Kidney capillary endothelial cell (primary cell): Measurements from ENCODE around the gene ADCY9.

Experiments
- DNase-seq: peaks from one replicate; pipeline ENCODE4 v3.0.0-alpha.2; 2018; ENCODE audit warnings: low spot score

The ADCY9 gene

GRCh38 chr16:4028144-4028543 is 88.1 kb downstream of the ADCY9 start:
- DNase-seq = no peak

- DNase-seq = no peak
These were observed 89.4 kb downstream of the ADCY9 start for GRCh38 chr16:4026854-4027253.

- no peak for DNase-seq
These were observed 90.8 kb downstream of the ADCY9 start for GRCh38 chr16:4025428-4025827.

- no peak for DNase-seq
These were observed 94.3 kb downstream of the ADCY9 start for GRCh38 chr16:4021916-4022315.

- no peak for DNase-seq
These were observed 95.0 kb downstream of the ADCY9 start for GRCh38 chr16:4021070-4021779.

DNA sequence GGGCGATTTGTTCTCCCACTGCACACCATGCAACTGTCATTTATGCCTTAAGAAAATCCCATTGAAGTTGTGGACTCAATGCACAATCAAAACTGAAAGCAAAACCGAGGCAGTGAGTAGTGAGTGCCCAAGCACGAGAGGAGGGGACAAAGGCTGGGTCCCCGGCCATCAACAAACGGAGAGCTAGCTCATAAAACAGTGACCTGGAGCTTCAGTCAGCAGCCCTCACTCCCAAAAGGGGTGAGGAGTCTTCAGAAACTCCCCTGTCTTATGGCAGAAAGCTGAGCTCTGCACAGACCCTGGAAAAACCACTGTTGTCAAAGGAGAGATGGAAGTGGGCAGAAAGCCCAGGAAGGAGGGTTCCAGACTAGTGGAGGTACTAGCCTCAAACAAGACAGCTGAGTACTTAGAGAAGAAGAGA is 96.9 kb downstream of the ADCY9 start:
- no peak for DNase-seq

DNA sequence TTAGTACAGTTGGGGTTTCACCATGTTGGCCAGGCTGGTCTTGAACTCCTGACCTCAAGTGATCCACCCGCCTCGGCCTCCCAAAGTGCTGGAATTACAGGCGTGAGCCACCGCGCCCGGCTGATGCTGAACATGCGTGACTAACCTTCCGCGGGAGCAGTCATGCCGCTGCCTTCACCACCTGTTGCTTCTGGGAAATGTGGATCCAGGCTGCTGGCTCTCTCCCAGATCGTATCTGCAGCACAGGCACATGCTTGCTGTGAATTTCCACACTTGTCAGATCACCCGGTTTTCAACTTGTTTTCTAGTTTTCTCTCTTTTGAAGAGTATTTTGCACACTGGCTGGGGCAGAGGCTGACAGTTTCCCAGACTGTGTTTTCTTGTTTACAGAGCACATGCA is 97.9 kb downstream of the ADCY9 start:
- no peak for DNase-seq

DNA sequence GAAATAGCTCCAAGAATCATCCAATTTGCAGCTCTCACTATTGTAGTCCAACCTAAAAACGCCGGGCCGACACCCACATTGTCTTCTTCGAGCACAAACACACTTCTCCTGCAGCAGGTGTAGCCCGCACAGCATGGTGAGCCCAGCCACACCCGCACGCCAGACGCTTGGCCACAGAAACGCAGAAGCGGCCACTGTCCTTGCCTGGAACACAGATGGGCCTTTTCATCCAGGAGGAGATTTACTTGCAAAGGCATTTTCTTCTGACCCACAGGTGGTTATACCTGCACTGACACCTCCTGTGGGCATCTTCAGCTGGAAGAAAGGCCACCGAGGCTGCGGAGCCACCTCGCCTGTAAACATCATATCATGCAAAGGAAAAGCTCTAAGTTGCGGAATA is 98.4 kb downstream of the ADCY9 start:
- DNase-seq = no peak

GRCh38 chr16:4016658-4017057 is 99.6 kb downstream of the ADCY9 start:
- DNase-seq = no peak

DNA sequence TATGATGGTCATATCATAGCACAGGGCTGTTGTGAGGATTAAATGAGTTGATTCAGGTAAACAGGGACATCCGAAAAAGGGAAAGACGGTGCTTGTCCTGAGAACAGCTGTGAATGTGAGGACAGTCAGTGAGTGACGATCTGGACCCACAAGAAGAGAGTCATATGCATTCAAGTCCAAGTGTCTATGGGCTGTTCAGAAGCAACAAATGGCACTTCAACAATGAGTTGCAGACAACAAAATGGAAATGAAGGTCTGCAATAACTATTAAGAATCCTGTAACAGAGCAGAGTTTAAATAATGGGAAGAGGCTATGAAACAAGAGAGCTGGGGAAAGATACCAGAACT is 100.3 kb downstream of the ADCY9 start:
- no peak for DNase-seq

GRCh38 chr16:4015275-4016004 is 100.8 kb downstream of the ADCY9 start:
- DNase-seq = no peak

DNA sequence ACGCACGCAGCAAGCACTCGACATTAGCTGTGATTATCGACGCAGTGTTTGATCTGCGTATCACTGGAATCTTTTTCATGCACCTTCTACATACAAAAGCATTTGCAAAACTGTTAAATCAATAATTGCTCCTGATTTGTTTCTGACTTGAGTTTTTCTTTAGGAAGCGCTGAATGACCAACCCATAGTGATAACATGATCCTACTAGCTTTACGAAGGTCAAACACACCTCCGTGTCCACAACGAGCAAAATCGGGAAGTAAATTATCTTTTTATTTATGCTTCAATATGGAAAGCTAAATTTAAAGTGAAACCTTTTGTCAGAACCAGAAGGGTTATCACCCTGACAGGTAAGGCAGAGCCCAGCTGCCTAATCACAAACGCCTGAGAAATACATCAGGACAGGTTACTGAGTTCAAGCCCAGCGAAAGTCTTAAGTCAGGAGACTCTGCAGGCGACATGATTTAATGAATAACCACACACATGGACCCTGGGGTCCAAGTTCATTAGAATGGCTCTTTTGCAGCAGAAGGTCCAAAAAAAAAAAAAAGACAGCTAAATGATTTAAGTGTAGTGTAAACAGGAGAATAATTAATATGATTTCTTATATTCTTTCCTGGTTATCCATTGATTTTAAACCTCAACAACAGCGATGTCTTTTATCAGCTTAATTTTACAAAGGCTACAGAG is 104.2 kb downstream of the ADCY9 start:
- DNase-seq = no peak

DNA sequence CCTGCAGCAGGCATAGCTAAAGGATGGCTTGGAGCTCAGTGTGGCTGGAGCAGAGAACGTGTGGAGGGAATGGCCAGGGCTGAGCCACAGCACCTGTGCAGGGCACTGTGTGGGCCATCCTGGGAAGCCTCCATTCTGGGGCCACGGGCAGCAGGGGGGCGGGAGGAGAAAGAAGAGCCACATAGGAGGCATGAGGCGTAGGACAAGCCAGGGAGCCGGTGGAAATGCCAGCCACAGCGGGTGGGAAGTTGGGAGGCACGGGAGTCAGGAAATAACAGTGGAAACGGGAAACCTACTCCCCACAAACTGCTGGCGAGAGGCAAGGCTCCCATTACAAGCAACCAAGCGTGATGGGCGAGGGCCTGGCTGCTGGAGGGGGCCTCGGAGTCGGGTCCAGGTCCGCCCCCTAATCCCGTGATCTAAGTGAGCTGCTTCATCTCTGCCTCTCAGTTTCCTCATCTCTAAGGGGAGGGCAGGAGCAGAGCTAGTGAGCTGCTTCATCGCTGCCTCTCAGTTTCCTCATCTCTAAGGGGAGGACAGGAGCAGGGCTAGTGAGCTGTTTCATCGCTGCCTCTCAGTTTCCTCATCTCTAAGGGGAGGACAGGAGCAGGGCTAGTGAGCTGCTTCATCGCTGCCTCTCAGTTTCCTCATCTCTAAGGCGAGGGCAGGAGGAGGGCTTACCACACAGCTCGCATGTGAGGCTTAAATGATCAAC is 104.9 kb downstream of the ADCY9 start:
- DNase-seq = no peak

- DNase-seq = peak; percentile 16
These were observed 105.8 kb downstream of the ADCY9 start for GRCh38 chr16:4010225-4011158.

- DNase-seq = no peak
These were observed 107.1 kb downstream of the ADCY9 start for GRCh38 chr16:4009177-4009576.

GRCh38 chr16:4008116-4008515 is 108.1 kb downstream of the ADCY9 start:
- no peak for DNase-seq

GRCh38 chr16:4006397-4006999 is 109.7 kb downstream of the ADCY9 start:
- DNase-seq = no peak

- DNase-seq = no peak
These were observed 110.5 kb downstream of the ADCY9 start for GRCh38 chr16:4005731-4006130.

- DNase-seq = no peak
These were observed 111.0 kb downstream of the ADCY9 start for GRCh38 chr16:4005281-4005680.

DNA sequence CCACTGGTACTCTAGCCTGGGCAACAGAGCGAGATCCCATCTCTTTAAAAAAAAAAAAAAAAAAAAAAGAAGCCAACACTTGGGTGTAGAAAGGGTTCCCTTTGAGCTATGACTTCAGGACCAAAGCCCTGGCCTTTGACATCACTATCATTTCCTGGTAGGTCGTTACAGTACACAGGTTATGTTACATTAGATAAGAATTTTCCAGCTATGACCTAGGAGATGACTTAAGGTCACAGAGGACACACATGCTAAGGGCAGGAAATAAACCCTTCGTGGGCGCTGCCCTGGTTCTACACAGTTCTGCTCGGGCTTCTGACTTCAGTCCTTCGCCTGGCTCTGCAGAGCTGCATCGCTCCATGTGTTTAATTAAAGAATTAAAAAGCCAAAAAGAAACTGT is 112.0 kb downstream of the ADCY9 start:
- no peak for DNase-seq

GRCh38 chr16:4003576-4003975 is 112.7 kb downstream of the ADCY9 start:
- no peak for DNase-seq
